ENCODE results near the gene CPVL.

The CPVL gene

DNA sequence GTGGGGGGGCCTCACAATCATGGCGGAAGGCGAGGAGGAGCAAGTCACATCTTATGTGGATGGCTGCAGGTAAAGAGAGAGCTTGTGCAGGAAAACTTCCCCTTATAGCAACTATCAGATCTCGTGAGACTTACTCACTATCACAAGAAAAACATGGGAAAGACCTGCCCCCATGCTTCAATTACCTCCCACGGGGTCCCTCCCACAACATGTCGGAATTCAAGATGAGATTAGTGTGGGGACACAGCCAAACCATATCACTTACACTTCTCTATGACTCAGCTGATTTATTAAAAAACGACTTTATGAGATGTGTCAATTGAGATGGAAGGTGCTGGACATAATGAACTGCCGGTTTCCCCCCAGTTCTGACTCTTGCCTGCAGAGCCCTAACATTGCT, 24.4 kb upstream of the CPVL start:
- H3K36me3 Mint-ChIP-seq (ENCODE audit: low read depth), result no peaks in the 10 kb centered on the region
- no peak overlapping the region for H3K27ac Mint-ChIP-seq
- DNase-seq, result no peak
- no peak for ATAC-seq
- H3K4me3 Mint-ChIP-seq, result no peak overlapping the region
- H3K4me1 Mint-ChIP-seq, result no peaks in the 10 kb centered on the region
- peaks cover 2% of the 10 kb centered on the region for H3K27me3 Mint-ChIP-seq
- peaks cover 10% of the 10 kb centered on the region for H3K9me3 Mint-ChIP-seq

- ATAC-seq (no peak), DNase-seq (no peak)
- Mint-ChIP-seq H3K4me1 (no peaks in the 10 kb centered on the region), H3K27me3 (peaks cover 4% of the 10 kb centered on the region), H3K9me3 (peaks cover 9% of the 10 kb centered on the region), H3K36me3 (ENCODE audit: low read depth) (no peaks in the 10 kb centered on the region), H3K4me3 (no peak overlapping the region), H3K27ac (no peak overlapping the region)
These were observed 21.4 kb upstream of the CPVL start for GRCh38 chr7:29167721-29168120.

- no peak overlapping the region for H3K27ac Mint-ChIP-seq
- peaks cover 5% of the 10 kb centered on the region for H3K27me3 Mint-ChIP-seq
- peaks cover 9% of the 10 kb centered on the region for H3K9me3 Mint-ChIP-seq
- ATAC-seq, result no peak
- DNase-seq, result no peak
- H3K4me3 Mint-ChIP-seq, result no peak overlapping the region
- H3K4me1 Mint-ChIP-seq, result no peaks in the 10 kb centered on the region
- no peaks in the 10 kb centered on the region for H3K36me3 Mint-ChIP-seq (ENCODE audit: low read depth)
These were observed 17.5 kb upstream of the CPVL start for GRCh38 chr7:29163854-29164253.

DNA sequence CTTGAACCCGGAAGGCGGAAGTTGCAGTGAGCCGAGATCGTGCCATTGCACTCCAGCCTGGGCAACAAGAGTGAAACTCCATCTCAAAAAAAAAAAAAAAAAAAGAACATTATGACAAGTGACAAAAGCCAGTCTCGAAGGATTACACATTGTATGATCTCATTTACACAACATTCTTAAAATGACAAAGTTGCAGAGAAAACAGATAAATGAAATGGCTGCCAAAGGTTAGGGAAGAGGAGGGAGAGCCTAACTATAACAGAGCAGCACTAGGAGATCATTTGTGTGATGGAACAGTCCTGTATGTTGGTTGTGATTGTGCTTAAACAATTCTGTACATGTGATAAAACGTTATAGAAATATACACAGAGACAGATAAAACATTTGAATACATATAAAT, 16.2 kb upstream of the CPVL start:
- DNase-seq (no peak), ATAC-seq (no peak)
- H3K4me3 Mint-ChIP-seq, result no peak overlapping the region
- H3K36me3 Mint-ChIP-seq (ENCODE audit: low read depth), result no peaks in the 10 kb centered on the region
- H3K9me3 Mint-ChIP-seq, result peaks cover 9% of the 10 kb centered on the region
- H3K4me1 Mint-ChIP-seq, result no peaks in the 10 kb centered on the region
- peaks cover 5% of the 10 kb centered on the region for H3K27me3 Mint-ChIP-seq
- no peak overlapping the region for H3K27ac Mint-ChIP-seq

DNA sequence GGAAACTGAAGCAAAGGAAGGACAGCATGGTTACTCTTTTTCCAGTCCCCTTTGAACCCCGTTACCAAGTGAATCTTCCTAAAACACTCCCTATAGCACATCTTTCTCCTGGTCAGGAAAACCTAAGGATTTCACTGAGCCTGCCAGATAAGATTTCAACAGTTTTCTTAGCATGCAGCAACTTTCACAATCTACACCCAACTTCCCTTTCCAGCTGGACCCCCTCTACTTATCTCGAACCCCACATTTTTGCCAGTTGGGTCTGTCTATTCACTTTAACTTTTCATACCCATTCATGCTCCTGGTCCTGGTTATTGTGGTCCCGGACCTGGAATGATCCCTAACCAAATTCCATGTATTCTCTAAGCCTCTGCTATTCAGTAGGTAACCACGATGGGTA, 14.9 kb upstream of the CPVL start:
- peaks cover 5% of the 10 kb centered on the region for H3K27me3 Mint-ChIP-seq
- H3K36me3 Mint-ChIP-seq (ENCODE audit: low read depth), result no peaks in the 10 kb centered on the region
- DNase-seq (no peak), ATAC-seq (no peak)
- H3K4me3 Mint-ChIP-seq, result no peak overlapping the region
- H3K4me1 Mint-ChIP-seq, result peaks cover 3% of the 10 kb centered on the region
- H3K9me3 Mint-ChIP-seq, result peaks cover 7% of the 10 kb centered on the region
- no peak overlapping the region for H3K27ac Mint-ChIP-seq

GRCh38 chr7:29160080-29160479, 13.7 kb upstream of the CPVL start:
- Mint-ChIP-seq H3K4me3 (no peak overlapping the region), H3K4me1 (peaks cover 3% of the 10 kb centered on the region), H3K36me3 (ENCODE audit: low read depth) (no peaks in the 10 kb centered on the region), H3K27ac (no peak overlapping the region), H3K9me3 (peaks cover 4% of the 10 kb centered on the region), H3K27me3 (peaks cover 5% of the 10 kb centered on the region)
- no peak for DNase-seq
- ATAC-seq, result no peak

DNA sequence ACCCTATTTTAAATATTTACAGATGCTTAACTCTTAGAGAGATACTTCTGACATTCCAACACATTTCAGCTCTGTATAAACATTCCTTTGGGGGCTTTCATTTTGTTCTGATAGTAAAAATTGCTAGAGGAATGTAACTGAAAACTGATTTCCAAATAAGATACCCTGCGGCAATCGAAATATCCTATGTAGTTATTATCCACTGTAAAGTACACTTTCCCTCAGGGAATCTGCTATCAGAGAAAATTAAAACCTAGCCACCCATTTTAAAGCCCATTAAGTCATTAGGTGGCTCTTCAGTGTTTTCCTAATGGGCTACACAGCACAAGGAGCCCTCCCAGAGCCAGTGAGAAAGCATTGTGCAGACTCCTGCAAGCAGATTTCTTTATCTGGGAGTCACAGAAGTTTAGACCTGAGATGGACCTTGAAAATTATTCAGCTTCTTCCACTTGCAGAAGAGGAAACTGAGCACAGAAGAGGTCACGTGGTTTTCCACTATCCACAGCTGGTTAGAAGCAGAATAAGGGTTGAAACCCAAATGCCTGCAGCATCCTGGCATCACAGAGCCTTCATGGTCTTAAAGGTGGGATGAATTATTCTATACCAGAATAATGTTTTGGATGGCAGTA, 12.6 kb upstream of the CPVL start:
- Mint-ChIP-seq H3K36me3 (ENCODE audit: low read depth) (no peaks in the 10 kb centered on the region), H3K4me1 (peaks cover 3% of the 10 kb centered on the region), H3K27me3 (peaks cover 4% of the 10 kb centered on the region), H3K27ac (no peak overlapping the region), H3K4me3 (no peak overlapping the region), H3K9me3 (peaks cover 4% of the 10 kb centered on the region)
- ATAC-seq (no peak), DNase-seq (no peak)

DNA sequence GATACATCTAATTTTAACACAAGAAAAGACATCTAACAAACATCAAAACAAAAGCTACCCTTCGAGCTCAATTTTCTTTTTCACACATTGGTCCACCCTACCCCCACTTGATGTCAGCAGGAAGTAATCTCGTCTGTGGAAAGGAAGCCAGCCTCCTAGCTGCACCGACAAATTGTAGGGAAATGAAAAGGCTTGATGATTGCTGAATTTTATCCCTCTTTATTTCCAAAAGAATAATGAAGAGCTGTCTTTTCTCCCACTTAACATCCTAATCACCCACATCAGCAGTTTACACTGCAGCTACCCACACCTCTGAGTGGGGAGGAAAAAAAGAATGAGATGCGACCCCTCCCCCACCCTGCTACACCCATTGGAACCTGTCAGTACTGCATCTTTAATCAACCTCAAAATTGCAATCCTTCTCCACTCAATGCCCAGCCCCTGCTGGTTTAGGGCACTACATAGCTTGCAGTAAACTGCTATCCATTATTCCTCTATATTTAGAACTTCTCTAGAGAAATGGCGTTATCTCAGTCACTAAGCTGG, 10.6 kb upstream of the CPVL start:
- peaks cover 4% of the 10 kb centered on the region for H3K9me3 Mint-ChIP-seq
- ATAC-seq, result no peak
- no peak overlapping the region for H3K27ac Mint-ChIP-seq
- no peaks in the 10 kb centered on the region for H3K36me3 Mint-ChIP-seq (ENCODE audit: low read depth)
- no peak overlapping the region for H3K4me3 Mint-ChIP-seq
- no peak for DNase-seq
- peaks cover 3% of the 10 kb centered on the region for H3K27me3 Mint-ChIP-seq
- H3K4me1 Mint-ChIP-seq, result peaks cover 3% of the 10 kb centered on the region

GRCh38 chr7:29154076-29154475, 7.7 kb upstream of the CPVL start:
- Mint-ChIP-seq H3K4me1 (peaks cover 3% of the 10 kb centered on the region), H3K4me3 (no peak overlapping the region), H3K36me3 (ENCODE audit: low read depth) (no peaks in the 10 kb centered on the region), H3K9me3 (peaks cover 4% of the 10 kb centered on the region), H3K27me3 (peaks cover 3% of the 10 kb centered on the region), H3K27ac (no peak overlapping the region)
- ATAC-seq, result no peak
- DNase-seq, result no peak

DNA sequence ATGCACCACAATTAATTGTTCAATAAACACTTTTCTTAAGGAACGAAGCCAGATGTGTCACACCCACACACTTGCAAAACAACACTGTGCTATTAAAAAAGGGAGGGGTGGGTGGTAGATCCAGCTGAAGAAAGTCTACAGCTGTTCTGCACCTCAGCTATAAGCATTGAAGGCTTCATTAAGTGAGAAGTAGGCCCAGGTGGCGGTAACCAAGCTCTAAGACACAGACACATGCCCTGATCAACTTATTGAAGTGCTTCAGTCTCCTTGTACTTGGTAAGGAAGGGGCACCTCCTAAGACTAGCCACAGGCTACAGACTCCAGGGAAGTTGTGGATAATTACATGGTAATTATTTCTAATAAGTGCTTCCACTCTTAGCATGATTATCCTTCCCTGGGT, 4.5 kb upstream of the CPVL start:
- Mint-ChIP-seq H3K4me3 (no peak overlapping the region), H3K9me3 (peaks cover 4% of the 10 kb centered on the region), H3K27ac (no peak overlapping the region), H3K27me3 (peaks cover 23% of the 10 kb centered on the region), H3K36me3 (ENCODE audit: low read depth) (no peaks in the 10 kb centered on the region), H3K4me1 (no peaks in the 10 kb centered on the region)
- ATAC-seq (no peak), DNase-seq (no peak)

DNA sequence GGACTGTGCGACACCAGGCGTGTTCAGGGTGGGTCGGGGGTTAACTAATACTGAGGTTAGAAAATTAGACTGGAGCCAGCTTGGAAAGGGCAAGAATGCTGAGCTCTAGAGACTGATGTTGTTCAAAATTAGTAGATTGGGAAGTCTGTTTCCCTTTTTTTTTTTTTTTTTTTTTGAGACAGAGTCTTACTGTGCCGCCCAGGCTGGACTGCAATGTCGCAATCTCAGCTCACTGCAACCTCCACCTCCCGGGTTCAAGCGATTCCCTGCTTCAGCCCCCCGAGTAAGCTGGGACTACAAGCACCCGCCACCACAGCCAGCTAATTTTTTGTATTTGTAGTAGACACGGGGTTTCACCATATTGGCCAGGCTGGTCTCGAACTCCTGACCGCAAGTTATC, 2.7 kb upstream of the CPVL start:
- no peaks in the 10 kb centered on the region for H3K9me3 Mint-ChIP-seq
- no peak for ATAC-seq
- no peaks in the 10 kb centered on the region for H3K36me3 Mint-ChIP-seq (ENCODE audit: low read depth)
- DNase-seq, result no peak
- no peaks in the 10 kb centered on the region for H3K4me1 Mint-ChIP-seq
- no peak overlapping the region for H3K27ac Mint-ChIP-seq
- no peak overlapping the region for H3K4me3 Mint-ChIP-seq
- H3K27me3 Mint-ChIP-seq, result peaks cover 39% of the 10 kb centered on the region

- Mint-ChIP-seq H3K27ac (no peak overlapping the region), H3K36me3 (ENCODE audit: low read depth) (no peaks in the 10 kb centered on the region), H3K4me3 (no peak overlapping the region)
These were observed 1.5 kb upstream of the CPVL start for GRCh38 chr7:29147821-29148220.

GRCh38 chr7:29146888-29147609, 712 bp upstream of the CPVL start:
- H3K9me3 Mint-ChIP-seq, result no peaks in the 10 kb centered on the region
- H3K4me1 Mint-ChIP-seq, result no peaks in the 10 kb centered on the region
- peaks cover 47% of the 10 kb centered on the region for H3K27me3 Mint-ChIP-seq
- ATAC-seq (no peak), DNase-seq (no peak)
- H3K4me3 Mint-ChIP-seq, result no peak overlapping the region
- no peak overlapping the region for H3K27ac Mint-ChIP-seq
- H3K36me3 Mint-ChIP-seq (ENCODE audit: low read depth), result no peaks in the 10 kb centered on the region

More at GRCh38 chr7:29147821-29148220, 1.5 kb upstream of the CPVL start:
- no peak for DNase-seq
- Mint-ChIP-seq H3K9me3 (no peaks in the 10 kb centered on the region), H3K4me1 (no peaks in the 10 kb centered on the region), H3K27me3 (peaks cover 43% of the 10 kb centered on the region)
- no peak for ATAC-seq

GRCh38 chr7:29145553-29146056, 732 bp downstream of the CPVL start:
- peaks cover 49% of the 10 kb centered on the region for H3K27me3 Mint-ChIP-seq
- no peak overlapping the region for H3K4me3 Mint-ChIP-seq
- H3K9me3 Mint-ChIP-seq, result no peaks in the 10 kb centered on the region

DNA sequence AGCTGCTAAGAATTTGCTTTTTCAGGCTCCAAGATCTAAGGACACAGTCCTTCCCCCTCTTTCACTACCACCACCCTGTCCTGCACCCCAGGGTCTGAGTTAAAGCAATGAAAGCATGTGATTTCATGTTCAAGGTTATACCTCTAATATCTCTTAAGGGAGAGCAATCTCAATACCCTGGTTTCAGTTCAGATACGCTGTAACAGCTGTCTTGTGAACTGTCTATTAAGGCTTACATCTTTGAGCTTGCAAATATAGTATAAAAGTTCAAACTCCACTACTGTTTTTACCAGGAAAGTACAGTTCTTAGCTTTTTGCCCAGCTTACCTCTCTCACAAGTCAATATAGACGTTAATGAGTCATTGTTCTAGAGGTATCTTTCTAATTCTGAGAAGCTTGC, 2.6 kb downstream of the CPVL start:
- ATAC-seq, result no peak

More at GRCh38 chr7:29145553-29146056, 732 bp downstream of the CPVL start:
- Mint-ChIP-seq H3K27ac (no peak overlapping the region), H3K36me3 (ENCODE audit: low read depth) (no peaks in the 10 kb centered on the region), H3K4me1 (no peaks in the 10 kb centered on the region)
- no peak for DNase-seq
- no peak for ATAC-seq

More for the DNA sequence above, 2.6 kb downstream of the CPVL start:
- H3K27me3 Mint-ChIP-seq, result peaks cover 51% of the 10 kb centered on the region
- no peaks in the 10 kb centered on the region for H3K9me3 Mint-ChIP-seq
- no peak overlapping the region for H3K4me3 Mint-ChIP-seq
- DNase-seq, result no peak
- H3K36me3 Mint-ChIP-seq (ENCODE audit: low read depth), result no peaks in the 10 kb centered on the region
- H3K4me1 Mint-ChIP-seq, result no peaks in the 10 kb centered on the region
- no peak overlapping the region for H3K27ac Mint-ChIP-seq

Data from activated naive CD8-positive, alpha-beta T cell treated with anti-CD3 and anti-CD28 coated beads, Interleukin-2, amount 50 U/mL, for 24 hours (primary cell).